NCI-H82 (cell line): ENCODE data around the gene NHLRC2.

ENCODE experiments used
- DNase-seq: peaks from one replicate; lab custom pipeline; 2025; lab: John Stamatoyannopoulos, UW

NHLRC2 gene

DNA sequence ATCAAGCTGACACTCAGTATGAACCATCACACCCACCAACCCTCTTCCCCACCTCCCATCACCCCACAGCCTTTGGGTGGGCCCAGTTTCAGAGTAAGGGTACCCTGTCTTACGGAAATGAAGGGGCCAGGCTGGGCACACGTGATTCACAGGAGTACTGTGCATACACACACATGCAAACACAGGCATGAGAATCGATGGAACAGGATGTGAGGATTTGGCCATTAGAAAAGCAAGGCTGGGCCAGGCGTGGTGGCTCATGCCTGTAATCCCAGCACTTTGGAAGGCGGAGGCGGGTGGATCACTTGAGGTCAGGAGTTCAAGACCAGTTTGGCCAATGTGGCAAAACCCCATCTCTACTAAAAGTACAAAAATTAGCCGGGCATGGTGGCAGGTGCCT lies 88.7 kb downstream of the NHLRC2 start:
- peak; percentile 29 for DNase-seq

DNA sequence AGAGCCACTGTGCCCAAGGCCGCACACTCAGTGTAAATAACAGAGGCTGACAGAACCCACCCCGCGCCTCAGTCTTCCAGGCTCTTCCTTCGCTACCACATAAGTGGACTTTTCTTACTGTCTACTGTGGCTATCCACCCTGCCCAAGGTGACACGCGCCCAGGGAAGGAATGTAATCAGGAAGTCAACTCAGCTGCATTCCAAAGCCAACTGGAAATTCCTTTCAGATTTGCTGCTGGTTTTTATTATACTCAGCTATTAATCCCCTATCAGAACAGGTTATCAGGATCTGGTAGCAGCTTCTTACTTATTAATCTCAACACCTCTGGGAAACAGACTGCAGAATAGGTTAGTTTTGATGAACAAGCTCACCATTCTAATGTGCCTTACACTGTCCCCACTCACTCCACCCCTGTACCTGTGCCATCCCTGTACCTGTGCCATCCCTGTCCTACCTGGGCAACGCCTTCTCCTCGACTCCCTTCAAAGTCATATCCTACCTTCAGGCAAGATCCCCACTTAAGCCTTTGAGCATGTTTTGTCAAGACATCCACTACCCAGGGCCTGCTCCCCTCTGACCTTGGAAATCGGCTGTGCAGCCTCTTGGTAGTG lies 90.7 kb downstream of the NHLRC2 start:
- no peak for DNase-seq

- no peak for DNase-seq
Observed at GRCh38 chr10:113945687-113946085, 91.2 kb downstream of the NHLRC2 start.

DNA sequence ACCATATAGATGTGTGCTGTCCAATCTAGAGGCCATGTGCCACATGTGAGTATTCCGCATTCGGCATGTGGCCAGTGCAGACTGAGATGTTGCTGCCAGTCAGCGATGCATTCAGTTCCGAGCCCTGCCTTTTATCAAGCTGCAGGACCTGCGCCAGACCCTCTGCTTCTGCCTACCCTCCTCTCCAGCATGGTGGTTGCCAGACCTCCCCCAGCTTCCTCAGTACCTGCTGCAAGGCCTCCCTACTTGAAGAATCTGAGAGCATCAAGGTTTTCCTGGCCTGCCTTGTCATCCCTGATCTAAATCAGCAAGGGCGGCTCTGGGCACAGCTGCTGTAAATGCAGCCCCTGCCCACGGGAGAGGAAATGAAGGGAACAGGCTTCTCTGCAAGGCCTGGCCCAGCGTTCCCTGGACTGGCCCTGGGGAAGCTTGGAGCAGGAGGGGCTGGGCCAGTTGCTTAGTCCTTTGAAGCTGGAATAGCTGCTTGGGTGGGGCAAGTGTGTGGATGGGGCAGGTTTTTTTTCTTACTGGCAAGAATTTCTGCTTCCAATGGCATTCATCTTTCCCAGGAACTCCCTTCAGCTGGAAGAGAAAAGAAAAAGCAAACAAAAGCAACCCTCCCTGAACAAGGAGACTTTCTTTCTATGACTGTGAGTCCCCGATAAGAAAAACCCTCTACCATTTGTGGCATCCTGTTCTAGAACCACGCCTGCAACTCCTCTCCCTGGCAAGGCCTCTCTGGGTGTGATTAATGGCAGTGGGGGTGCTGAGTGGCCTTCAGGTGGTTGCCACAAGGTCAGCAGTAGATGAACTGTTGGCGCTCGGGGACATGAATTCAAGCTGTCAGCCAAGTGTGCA lies 93.0 kb downstream of the NHLRC2 start:
- no peak for DNase-seq

DNA sequence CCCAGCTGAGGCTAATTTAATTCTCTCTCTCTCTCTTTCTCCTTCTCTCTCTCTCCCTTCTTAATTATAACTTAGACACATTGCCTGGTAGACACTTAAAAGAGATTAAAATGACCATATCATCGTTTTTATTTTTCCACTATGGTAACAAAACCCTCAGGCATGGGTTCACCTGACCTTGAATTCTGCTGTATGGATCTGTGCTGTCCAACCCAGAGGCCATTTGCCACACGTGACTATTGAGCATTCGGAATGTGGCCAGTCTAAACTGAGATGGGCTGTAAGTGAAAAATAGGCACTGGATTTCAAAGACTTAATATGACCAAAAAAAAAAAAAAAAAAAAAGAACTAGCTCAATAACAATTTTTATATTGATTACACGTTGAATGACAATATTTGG lies 93.6 kb downstream of the NHLRC2 start:
- no peak for DNase-seq

- DNase-seq, result no peak
Observed at GRCh38 chr10:113950268-113950667, 95.8 kb downstream of the NHLRC2 start.

DNA sequence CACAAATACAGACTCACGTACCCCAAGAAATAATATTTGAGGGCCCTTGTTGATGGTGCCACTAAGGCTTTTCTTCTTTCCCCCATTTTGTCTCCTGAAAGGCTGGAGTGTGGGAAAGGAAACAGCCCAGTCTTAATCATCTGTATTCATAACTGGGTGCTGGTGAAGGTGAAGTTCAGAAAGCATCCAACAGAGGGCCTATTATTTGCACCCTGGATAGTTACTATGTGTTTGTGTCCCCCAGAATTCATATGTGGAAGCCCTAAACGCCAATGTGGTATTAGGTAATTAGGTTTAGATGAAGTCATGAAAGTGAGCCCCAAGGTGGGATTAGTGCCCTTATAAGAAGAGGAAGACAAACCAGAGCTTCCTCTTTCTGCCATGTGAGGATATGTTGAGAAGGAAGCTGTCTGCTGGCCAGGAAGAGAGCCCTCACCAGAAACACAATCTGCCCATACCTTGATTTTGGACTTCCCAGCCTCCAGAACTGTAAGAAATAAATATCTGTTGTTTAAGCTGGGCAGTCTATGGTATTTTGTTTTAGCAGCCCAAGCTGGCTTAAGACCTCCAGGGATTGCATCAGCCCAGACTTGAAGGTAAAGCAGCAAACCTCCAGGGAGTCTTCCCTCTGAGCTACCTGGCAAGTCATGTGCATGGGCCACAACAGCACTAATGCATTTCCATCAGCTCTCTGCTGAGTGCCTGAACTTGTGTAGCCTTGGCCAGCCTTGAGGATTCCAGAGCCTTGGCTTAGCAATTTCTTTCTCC lies 99.2 kb downstream of the NHLRC2 start:
- no peak for DNase-seq

- DNase-seq, result no peak
Observed at GRCh38 chr10:113954409-113954808, 99.9 kb downstream of the NHLRC2 start.

- DNase-seq, result no peak
Observed at GRCh38 chr10:113957013-113957412, 102.6 kb downstream of the NHLRC2 start.

DNA sequence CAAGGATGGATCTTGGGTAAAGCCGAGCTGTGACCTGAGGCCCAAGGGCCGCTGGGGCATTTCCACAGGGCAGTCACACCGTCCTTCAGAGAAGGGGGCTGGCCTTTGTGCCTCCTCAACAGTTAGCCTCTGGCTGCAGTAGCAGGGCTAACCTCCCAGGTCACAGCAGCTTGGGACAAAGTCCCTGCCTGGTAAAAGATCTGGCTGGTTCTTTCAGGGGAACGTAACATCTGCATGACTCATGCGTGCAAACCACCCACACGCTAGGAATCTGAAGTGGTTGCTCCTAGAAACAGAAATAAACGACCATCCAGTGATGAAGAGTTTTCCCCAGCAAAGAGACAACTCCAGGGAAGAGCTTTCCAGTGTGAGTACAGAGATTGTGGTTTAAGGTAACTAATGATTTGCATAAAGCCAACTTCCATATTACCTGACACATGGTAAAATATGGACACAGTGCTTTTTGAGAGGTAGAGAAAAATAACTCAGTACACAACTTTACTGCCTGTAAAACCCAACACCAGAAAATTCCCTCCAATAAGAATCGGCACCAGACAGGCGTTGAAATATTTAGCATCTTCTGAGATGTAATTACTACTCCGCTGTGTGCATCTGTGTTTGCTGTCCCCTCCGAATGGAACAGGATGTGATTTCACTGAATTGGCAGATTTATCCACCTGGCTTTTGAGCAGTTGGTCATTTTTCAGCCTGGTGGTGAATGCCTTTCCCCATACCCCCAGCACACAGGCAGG lies 104.3 kb downstream of the NHLRC2 start:
- no peak for DNase-seq

GRCh38 chr10:113959383-113959760 lies 104.9 kb downstream of the NHLRC2 start:
- no peak for DNase-seq

GRCh38 chr10:113960617-113961181 lies 106.2 kb downstream of the NHLRC2 start:
- no peak for DNase-seq

GRCh38 chr10:113961182-113962031 lies 106.9 kb downstream of the NHLRC2 start:
- peak; percentile 12 for DNase-seq

GRCh38 chr10:113965077-113965476 lies 110.6 kb downstream of the NHLRC2 start:
- no peak for DNase-seq

DNA sequence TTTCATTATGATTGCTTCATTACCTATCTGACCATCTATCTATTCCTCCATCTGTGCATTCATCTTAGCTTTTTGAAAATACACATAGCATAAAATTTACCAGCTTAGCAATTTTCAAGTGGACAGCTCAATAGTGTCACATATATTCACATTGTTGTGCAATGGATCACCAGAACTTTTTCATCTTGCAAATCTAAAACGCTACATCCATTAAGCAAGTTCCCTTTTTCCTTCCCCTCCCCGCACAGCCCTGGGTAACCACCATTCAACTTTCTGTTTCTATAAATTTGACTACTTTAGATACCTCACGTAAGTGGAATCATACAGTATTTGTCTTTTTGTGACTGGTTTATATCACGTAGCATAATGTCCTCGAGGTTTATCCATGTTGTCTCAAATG lies 111.2 kb downstream of the NHLRC2 start:
- DNase-seq, result no peak
